Measurements from ENCODE around the gene HIVEP3. TPM values are rescaled to one million over a fixed set of nuclear protein-coding genes. Genes with fewer than 3 reads are reported as not detected.

HIVEP3 gene
- total RNA-seq, 4 donors from 2014 or later: 4.6 to 8.3 (median 6.5) TPM

- DNase-seq: no peak
- no peak for TF ChIP-seq POLR2A (IDR thresholded peaks at IDR 0.05)
- H3K9me3 ChIP-seq: no peaks in the 10 kb centered on the region
- no peaks in the 10 kb centered on the region for H3K36me3 ChIP-seq
- no peak overlapping the region for H3K4me3 ChIP-seq
- H3K4me1 ChIP-seq: peaks cover 0 to 14% (median 6%) of the 10 kb centered on the region in 4 donors
- H3K27me3 ChIP-seq: no peaks in the 10 kb centered on the region
- H3K27ac ChIP-seq: peak overlapping the region in 3 of 4 donors; percentile 0 to 33 (median 9)
These were observed 245.9 kb downstream of the HIVEP3 start for GRCh38 chr1:41672641-41673361.

DNA sequence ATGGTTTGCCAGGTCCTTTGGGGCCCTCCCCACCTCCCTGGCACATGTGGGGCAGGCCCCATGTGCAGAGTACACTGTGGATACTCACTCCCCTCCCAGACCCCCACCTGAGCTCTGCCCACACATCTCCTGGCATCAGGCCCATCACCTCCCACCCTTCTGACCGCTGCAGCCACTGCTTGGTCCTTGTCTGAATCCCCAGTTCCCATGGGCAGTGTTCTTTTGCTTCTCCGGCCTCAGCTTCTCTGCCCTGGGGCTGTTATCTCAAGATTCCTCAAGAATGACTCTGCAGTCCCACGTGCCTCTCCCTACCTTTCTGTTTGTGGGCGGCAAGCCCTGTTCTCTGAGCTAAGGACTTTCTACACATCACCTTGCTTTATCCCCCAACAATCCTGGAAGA is 246.5 kb downstream of the HIVEP3 start:
- TF ChIP-seq CTCF (IDR thresholded peaks at IDR 0.05): no peak
- no peak for TF ChIP-seq POLR2A (IDR thresholded peaks at IDR 0.05)
- H3K9me3 ChIP-seq: no peaks in the 10 kb centered on the region
- H3K4me1 ChIP-seq: peaks cover 0 to 20% (median 7%) of the 10 kb centered on the region in 4 donors
- H3K36me3 ChIP-seq: no peaks in the 10 kb centered on the region
- no peak overlapping the region for H3K27ac ChIP-seq
- DNase-seq: no peak
- H3K27me3 ChIP-seq: no peaks in the 10 kb centered on the region
- no peak overlapping the region for H3K4me3 ChIP-seq

DNA sequence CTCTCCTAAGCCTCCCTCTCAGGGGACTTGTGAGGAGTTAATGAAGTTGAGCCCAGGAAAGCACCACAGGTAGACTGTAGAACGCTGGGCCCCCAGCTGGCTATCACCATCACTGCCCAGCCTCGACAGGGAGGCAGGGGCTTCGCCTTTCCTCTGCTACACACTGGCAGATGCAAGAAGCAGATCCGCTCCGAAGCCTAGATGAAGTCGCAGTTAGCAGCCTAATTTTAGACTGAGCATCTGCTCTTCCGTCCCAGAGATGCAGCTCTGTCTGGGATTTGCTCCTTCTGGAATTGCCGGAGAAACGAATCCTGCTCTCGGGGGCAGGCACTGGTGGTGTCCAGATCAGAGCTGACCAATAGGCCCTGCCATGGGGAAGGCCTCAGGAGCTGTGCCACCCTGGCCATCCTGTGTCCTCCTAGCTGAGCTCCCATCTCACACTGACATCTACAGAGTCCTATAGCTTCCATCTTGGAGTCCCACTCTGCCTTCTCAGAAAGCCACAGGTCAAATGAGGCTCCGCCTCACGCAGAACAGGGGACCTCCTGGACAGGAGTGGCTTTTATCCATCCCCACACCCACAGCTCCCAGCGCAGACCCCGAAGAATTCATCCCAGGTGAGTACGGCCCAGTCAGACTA is 247.5 kb downstream of the HIVEP3 start:
- no peak overlapping the region for H3K27ac ChIP-seq
- no peak for TF ChIP-seq POLR2A (IDR thresholded peaks at IDR 0.05)
- TF ChIP-seq CTCF (IDR thresholded peaks at IDR 0.05): no peak

DNA sequence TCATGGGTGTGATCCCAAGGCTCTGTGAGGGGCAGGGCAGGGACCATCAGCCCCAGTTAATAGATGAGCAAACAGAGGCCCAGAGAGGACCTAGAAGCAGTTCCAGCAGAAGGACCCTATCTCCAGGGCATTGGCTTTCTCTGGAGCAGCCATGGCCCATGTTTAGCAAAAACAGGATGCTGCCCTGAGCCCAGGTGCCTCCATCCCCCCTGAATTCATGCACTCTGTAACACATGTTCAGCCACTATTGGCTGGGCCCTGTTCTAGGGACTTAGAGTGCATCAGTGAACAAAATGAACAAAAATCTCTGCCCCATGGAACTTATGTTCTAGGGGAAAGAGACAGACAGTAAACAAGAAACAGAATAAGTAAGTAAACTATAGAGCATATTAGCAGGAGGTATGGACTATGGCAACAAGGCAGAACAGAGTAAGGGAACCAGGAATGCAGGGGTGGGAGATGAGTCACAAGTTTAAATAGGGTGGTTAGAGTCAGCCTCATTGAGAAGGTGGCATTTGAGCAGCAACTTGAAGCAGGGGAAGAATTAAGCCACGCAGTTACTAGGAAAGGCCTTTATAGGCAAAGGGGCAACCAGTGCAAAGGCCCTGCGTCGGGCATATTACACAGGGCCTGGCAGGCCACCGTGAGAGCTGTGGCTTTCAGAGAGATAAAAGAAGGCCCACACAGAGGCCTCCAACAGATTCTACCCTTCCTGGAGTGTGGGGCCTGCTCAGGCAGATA is 248.3 kb downstream of the HIVEP3 start:
- H3K4me1 ChIP-seq: peaks cover 0 to 20% (median 7%) of the 10 kb centered on the region in 4 donors
- H3K27me3 ChIP-seq: no peaks in the 10 kb centered on the region
- DNase-seq: no peak
- no peak overlapping the region for H3K27ac ChIP-seq
- TF ChIP-seq POLR2A (IDR thresholded peaks at IDR 0.05): no peak
- no peak for TF ChIP-seq CTCF (IDR thresholded peaks at IDR 0.05)
- no peaks in the 10 kb centered on the region for H3K36me3 ChIP-seq
- no peaks in the 10 kb centered on the region for H3K9me3 ChIP-seq
- H3K4me3 ChIP-seq: no peak overlapping the region

More for the DNA sequence above, 247.5 kb downstream of the HIVEP3 start:
- H3K27me3 ChIP-seq: no peaks in the 10 kb centered on the region
- no peak overlapping the region for H3K4me3 ChIP-seq
- no peak for DNase-seq
- no peaks in the 10 kb centered on the region for H3K36me3 ChIP-seq
- H3K9me3 ChIP-seq: no peaks in the 10 kb centered on the region
- H3K4me1 ChIP-seq: peaks cover 0 to 20% (median 7%) of the 10 kb centered on the region in 4 donors

DNA sequence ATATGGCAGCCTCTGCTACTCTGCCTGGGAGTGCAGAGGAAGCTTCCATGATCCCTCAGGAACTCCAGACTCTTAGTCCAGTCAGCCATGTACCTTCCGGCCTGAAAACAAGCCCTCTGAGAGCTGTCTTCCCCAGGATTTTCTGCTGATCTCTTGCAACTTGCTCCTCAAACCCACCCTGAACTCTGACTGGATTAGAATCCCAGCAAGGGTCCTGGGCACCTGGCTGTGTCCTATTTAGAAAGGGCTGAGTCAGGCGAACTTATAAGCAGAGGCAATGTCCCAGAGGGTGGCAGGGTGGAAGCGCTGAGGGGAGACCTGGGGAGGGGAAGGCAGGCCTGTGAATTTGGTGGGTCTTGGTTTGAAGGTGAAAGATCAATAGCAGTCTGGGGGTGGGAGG is 249.8 kb downstream of the HIVEP3 start:
- Histone ChIP-seq H3K9me3 (no peaks in the 10 kb centered on the region), H3K36me3 (no peaks in the 10 kb centered on the region), H3K27me3 (no peaks in the 10 kb centered on the region), H3K27ac (no peak overlapping the region), H3K4me1 (peaks cover 0 to 19% (median 6%) of the 10 kb centered on the region in 4 donors), H3K4me3 (no peak overlapping the region)
- TF ChIP-seq POLR2A (IDR thresholded peaks at IDR 0.05) (no peak), CTCF (IDR thresholded peaks at IDR 0.05) (no peak)
- no peak for DNase-seq
